Activated gamma-delta T cell treated with Interleukin-2 at 50 U/mL for 16 hours (primary cell): ENCODE results near the gene NCAPD2.
"Not testable (repeated sequence)": the region's sequence is repeated elsewhere in the genome, so short reads cannot be mapped to it uniquely, and the experiment has no call there.

ENCODE experiments used
- DNase-seq: peaks from one replicate; pipeline ENCODE4 v3.0.0-alpha.2; 2020

Gene NCAPD2

DNA sequence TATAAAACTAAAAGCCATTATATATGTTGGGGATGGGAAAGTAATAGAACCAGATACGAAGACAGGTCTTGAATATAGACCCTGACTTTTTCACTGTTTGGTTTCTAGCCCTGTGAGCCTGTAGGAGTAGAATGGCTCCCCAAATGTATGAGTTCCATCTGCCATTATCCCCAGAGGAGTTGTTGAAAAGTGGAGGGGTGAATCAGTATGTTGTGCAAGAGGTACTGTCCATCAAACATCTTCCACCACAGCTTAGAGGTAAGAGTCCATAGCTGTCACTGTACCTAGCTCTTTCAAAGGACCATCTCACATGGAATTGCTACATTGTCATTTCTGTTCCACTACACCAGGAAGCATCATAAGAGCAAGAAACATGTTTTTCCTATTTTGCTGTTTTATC, 1.1 kb downstream of the NCAPD2 start:
- no peak for DNase-seq

DNA sequence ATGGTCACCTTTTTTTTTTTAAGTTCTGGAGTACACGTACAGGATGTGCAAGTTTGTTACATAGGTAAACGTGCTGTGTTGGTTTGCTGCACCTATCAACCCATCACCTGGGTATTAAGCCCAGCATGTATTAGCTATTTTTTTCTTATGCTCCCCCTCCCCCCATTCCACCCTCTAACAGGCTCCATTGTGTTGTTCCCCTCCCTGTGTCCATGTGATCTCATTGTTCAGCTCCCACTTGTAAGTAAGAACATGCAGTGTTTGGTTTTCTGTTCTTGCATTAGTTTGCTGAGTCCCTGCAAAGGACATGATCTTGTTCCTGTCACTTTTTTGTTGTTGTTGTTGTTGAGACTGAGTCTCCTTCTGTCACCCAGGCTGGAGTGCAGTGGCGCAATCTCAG, 3.4 kb downstream of the NCAPD2 start:
- not testable (repeated sequence) for DNase-seq

DNA sequence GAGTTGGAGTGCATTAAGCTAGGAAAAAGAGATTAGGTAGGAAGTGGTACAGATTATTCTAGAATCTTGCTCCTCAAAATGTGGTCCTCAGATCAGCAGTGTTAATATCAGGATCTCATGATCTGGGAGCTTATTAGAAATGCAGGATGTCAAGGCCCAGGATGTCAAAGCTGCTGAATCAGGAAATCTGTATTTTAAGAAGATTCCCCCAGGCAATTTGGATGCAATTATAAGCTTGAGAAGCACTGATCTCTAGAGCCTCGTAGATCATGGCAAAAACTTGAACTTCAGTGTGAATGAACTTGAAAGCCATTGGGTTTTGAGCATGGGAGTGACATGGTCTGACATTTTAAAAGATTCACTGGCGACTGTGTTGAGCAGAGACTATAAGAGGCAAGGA, 6.6 kb downstream of the NCAPD2 start:
- DNase-seq = no peak

DNA sequence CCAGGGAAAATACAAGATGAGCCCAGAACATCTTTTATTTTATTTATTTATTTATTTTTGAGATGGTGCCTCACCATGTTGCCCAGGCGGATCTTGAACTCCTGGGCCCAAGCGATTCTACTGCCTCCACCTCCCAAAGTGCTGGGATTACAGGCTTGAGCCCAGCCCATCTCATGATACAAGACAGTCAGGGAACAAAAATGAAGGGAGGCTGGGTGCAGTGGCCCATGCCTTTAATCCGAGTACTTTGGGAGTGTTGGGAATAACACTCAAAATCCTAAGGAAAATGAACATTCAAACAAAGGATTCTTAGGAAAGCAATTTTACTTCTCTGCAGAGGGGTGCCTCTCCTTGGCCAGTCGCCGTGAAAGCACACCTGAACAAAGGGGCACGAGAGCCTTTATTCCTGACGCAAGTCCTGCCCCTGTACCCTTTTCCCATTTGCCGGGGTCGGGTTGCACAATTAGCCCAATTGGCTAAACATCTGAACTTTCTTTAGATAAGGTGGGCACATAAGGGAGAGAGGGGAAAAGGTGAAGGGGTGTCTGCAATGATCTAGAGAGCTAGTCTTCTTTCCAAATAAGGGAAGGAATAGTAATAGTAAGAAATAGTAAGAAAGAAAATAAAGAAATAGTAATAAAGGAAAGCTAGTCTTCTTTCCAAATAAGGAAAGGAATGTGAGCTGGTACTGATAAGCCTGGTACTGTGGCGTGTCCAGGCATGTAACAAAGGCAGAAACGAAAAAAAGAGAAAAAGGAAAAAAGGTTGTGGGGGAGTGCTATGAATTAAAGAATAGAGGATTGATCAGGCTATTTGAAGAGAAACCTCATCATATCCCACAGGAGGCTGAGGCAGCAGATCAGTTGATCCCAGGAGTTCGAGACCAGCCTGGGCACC, 13.4 kb downstream of the NCAPD2 start:
- DNase-seq = no peak

DNA sequence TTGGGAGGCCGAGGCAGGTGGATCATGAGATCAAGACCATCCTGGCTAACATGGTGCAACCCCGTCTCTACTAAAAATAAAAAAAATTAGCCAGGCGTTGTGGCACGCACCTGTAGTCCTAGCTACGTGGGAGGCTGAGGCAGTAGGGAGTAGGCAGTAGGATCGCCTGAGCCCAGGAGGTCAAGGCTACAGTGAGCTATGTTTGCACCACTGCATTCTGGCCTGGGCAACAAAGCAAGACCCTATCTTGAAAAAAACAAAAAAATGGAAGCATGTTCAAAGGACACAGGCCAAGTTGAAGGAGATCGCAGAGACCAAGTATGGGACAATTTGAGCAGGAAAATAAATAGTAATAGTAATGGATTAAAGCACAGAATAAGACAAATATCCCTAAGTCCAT, 14.2 kb downstream of the NCAPD2 start:
- no peak for DNase-seq

DNA sequence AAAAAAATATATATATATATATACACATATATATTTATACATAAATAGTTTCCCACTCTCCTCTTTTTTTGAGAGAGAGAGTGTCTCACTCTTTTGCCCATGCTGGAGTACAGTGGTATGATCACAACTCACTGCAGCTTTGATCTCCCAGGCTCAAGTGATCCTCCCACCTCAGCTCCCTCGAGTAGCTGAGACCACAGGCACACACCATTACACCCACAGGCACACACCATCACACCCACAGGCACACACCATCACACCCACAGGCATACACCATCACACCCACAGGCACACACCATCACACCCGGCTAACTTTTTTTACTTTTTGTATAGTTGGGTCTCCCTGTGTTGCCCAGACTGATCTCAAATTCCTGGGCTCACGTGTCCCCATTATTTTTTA, 26.3 kb downstream of the NCAPD2 start:
- no peak for DNase-seq

DNA sequence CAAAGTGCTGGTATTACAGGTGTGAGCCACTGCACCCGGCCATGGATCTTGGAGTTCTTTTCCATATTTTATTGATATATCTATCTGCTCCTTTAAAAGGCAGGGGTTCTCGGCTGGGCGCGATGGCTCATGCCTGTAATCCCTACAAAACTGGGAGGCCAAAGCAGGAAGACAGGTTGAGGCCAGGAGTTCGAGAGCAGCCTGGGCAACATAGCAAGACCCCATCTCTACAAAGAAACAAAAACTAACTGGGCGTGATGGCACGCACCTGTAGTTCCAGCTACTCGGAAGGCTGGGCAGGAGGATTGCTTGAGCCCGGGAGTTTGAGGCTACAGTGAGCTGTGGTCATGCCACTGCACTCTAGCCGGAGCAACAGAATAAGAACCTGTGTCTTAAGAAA, 28.3 kb downstream of the NCAPD2 start:
- no peak for DNase-seq

DNA sequence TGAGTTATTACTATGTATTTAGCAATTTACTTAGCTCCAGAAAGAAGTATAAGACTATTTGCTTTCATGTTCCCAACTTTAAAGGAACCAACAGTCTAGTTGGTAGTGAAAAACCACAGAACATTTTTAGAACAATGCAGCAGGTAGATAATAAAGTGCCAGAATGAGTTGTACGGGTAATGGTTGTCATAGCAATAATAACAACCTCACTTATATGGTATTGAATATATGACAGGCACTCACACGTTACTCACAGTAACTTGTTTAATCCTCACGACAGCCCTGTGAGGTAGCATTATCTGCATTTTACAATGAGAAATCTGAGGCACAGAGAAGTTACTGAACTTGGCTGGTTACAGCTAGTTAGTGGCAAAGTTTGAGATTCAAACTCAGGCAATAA, 29.8 kb downstream of the NCAPD2 start:
- no peak for DNase-seq

DNA sequence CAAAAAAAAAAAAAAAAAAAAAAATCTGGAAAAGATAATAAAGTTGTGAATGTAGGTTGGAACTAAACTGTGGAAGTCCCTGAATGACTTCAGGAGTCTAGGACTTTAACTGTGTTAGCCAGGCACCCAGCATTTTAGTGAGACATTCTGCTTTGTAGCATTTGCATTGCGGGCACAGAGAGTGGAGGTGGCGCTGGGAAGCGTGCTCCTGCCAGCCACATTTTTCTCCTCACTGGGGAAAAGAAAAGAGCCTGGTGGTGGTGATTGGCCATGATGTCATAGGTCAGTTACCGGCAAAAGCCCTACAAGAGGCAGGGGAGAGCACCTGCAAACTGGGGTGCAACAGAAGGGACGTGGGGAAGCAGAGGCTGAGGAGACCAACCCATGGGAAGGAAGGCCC, 30.7 kb downstream of the NCAPD2 start:
- DNase-seq = no peak

DNA sequence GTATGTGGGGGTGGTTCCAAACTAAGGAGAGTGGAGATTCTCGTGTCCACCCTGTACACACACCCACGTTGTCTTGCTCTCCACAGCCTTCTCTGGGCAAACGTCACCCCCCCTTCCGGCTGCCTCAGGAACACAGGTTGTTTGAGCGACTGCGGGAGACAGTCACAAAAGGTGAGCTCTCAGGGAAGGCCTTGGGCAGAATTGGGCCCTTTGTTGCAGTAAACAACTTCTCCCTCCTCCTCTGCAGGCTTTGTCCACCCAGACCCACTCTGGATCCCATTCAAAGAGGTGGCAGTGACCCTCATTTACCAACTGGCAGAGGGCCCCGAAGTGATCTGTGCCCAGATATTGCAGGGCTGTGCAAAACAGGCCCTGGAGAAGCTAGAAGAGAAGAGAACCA, 32.3 kb downstream of the NCAPD2 start:
- no peak for DNase-seq

DNA sequence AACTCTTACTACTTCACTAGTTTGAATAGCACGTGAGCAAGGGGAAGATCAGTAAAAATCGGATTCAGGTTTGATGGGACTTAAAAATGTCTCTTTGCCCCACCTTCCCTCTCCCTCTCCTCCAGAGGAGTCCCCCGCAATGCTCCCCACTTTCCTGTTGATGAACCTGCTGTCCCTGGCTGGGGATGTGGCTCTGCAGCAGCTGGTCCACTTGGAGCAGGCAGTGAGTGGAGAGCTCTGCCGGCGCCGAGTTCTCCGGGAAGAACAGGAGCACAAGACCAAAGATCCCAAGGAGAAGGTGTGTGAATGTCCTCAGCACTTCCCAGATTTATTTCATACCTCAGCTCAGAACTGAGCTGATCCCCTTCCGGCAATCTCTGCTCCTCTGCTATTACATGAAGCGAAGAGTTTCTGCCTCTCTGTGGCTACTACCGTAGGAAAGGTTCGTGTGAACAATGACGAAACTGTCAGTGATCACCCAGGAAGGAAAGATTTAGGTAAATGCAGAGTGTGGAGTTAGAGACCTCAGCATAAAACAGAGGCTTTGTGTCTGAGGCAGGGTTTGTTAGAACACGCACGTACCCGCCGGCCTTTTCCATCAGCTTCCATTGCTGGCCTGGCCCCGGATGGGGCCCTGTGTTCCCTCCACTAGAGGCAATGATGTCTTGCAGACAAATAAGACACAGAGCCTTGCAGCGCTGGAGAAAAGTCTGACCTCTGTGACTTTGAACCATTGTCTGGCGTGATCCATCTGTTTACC, 33.0 kb downstream of the NCAPD2 start:
- DNase-seq = no peak

DNA sequence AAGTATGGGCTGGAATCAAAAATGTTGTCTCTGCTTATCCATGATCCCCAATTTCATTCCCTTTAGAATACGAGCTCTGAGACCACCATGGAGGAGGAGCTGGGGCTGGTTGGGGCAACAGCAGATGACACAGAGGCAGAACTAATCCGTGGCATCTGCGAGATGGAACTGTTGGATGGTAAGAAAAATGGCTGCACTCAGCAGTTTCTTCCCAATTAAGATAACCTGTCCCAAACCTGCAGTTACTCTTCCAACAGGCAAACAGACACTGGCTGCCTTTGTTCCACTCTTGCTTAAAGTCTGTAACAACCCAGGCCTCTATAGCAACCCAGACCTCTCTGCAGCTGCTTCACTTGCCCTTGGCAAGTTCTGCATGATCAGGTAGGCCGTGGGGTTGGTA, 33.8 kb downstream of the NCAPD2 start:
- DNase-seq = no peak

DNA sequence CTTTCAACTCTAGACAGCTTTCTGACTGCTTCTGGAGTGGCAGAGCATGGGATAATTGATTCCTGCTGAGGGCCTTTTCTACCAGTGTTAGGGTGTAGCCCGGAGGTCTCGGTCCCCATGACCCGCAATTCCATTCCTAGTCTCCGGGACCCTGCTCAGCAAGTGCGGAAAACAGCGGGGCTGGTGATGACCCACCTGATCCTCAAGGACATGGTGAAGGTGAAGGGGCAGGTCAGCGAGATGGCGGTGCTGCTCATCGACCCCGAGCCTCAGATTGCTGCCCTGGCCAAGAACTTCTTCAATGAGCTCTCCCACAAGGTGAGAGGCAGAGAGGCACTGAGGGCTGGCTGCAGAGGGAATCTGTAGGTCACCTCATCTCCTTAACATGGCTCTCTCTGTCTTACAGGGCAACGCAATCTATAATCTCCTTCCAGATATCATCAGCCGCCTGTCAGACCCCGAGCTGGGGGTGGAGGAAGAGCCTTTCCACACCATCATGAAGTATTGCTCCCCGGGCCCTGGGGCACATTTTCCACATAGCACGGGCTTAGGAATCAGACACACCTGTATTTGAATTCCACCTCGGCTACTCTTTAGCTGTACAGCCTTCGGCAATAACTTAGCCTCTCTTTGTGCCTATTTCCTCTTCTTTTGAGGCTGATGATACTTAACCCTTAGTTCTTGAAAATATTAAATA, 34.8 kb downstream of the NCAPD2 start:
- no peak for DNase-seq

DNA sequence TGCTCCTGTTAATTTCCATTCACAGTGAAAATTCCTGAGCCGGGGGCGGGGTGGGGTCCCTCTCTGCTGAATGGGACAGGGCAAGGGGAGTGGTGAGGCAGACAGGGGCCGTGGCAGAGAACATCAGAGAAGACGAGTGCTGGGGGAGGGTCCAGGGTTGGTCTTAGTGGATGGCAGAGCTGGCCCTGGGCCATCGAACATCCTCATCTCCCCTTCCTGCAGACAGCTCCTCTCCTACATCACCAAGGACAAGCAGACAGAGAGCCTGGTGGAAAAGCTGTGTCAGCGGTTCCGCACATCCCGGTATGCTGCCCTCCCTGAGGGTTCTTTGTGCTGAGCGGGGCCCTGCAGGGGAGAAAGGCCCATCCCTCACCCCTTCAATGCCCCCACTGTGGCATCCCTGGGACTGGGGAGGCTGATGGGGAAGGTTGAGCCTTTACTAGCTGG, 35.4 kb downstream of the NCAPD2 start:
- no peak for DNase-seq

DNA sequence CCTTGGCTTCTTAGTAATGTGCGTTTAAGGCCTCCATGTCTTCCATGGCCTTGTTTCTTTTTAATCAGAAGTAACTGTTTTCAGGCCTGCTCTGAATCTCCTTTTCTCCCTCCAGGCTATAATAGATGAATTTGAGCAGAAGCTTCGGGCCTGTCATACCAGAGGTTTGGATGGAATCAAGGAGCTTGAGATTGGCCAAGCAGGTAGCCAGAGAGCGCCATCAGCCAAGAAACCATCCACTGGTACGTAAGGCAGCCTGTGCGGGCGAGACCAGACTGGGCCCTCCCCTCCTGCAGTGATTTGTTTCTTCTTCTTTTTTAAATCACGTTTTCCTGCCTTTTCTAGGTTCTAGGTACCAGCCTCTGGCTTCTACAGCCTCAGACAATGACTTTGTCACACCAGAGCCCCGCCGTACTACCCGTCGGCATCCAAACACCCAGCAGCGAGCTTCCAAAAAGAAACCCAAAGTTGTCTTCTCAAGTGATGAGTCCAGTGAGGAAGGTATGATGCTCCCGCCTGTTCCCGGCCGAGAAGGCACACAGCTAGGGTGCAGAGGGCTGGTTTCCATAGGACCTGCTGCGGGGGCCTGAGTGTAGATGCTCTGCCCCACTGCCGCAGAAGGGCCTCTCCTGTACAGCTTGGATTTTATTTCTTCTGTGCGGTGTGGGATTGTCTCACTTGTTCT, 36.8 kb downstream of the NCAPD2 start:
- no peak for DNase-seq

DNA sequence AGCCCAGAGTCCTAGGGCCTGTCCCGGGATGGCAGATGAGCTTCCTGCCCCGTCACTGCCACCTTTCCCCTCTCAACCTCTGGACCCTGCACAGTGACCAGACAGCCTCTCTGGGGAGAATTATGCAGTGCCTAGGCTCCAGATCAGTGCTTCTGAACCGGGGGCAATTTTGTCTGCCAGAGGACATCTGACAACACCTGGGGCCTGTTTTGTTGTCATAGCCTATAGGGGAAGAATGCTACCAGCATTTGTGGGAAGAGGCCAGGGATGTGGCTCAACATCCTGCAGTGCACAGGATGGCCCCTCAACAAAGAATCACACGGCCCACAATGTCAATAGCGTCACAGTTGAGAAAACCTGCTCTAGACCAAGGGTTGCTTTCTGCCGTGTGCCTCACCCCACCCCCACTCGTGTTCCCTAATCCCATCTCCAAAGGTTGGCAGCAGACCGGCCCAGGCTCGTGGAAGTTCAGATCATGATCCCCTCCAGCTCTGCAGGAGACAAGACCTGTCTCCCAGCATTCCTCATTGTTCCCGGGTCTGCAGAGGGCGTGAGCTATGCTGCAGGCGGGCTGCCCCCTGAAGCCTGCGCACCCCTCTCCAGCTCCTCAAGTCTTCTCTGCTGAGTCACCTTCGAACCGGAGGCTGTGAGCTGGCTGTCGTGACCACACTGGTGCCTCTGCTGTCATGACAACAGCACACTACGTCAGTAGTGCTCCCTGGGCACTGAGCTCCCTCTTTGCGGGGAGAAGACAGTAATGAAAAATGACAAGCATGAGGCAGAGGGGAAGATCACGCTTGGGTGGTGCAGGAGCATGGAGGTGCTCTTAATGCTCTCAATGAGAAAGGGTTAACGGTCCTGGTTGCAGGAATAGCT, 38.4 kb downstream of the NCAPD2 start:
- DNase-seq = peak; percentile 83

DNA sequence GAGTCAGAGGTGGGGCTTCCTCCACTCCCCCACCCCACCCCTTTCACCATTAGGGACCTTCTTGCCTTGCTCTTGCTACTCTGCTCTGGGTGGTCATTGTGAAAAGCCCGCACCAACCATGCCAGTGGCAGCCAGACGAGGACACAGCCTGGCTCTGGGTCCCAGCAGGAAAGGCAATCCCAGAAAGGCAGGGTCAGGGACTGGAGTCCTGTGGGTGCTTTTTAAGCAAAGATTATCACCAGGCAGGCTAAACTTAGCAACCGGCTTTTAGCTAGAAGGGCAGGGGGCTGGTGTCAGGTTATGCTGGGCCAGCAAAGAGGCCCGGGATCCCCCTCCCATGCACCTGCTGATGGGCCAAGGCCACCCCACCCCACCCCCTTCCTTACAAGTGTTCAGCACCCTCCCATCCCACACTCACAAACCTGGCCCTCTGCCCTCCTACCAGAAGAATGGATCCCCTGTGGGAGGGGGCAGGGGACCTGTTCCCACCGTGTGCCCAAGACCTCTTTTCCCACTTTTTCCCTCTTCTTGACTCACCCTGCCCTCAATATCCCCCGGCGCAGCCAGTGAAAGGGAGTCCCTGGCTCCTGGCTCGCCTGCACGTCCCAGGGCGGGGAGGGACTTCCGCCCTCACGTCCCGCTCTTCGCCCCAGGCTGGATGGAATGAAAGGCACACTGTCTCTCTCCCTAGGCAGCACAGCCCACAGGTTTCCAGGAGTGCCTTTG, 39.2 kb downstream of the NCAPD2 start:
- no peak for DNase-seq

DNA sequence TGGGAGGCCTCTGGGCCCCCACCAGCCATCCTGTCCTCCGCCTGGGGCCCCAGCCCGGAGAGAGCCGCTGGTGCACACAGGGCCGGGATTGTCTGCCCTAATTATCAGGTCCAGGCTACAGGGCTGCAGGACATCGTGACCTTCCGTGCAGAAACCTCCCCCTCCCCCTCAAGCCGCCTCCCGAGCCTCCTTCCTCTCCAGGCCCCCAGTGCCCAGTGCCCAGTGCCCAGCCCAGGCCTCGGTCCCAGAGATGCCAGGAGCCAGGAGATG, 39.7 kb downstream of the NCAPD2 start:
- DNase-seq = no peak

DNA sequence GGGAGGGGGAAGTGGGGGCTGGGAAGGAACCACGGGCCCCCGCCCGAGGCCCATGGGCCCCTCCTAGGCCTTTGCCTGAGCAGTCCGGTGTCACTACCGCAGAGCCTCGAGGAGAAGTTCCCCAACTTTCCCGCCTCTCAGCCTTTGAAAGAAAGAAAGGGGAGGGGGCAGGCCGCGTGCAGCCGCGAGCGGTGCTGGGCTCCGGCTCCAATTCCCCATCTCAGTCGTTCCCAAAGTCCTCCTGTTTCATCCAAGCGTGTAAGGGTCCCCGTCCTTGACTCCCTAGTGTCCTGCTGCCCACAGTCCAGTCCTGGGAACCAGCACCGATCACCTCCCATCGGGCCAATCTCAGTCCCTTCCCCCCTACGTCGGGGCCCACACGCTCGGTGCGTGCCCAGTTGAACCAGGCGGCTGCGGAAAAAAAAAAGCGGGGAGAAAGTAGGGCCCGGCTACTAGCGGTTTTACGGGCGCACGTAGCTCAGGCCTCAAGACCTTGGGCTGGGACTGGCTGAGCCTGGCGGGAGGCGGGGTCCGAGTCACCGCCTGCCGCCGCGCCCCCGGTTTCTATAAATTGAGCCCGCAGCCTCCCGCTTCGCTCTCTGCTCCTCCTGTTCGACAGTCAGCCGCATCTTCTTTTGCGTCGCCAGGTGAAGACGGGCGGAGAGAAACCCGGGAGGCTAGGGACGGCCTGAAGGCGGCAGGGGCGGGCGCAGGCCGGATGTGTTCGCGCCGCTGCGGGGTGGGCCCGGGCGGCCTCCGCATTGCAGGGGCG, 40.2 kb downstream of the NCAPD2 start, which contains the start of gene GAPDH:
Gene GAPDH (plus strand): TSS at position 595 of the 772 bp plus-strand sequence. CDS start 316 bp downstream, outside the sequence.
- DNase-seq = peak; percentile 86

DNA sequence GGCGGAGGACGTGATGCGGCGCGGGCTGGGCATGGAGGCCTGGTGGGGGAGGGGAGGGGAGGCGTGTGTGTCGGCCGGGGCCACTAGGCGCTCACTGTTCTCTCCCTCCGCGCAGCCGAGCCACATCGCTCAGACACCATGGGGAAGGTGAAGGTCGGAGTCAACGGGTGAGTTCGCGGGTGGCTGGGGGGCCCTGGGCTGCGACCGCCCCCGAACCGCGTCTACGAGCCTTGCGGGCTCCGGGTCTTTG, 40.7 kb downstream of the NCAPD2 start:
- no peak for DNase-seq
